HG03025 (cell line): ENCODE measurements around the gene SARDH.
"Not testable (repeated sequence)": the region's sequence is repeated elsewhere in the genome, so short reads cannot be mapped to it uniquely, and the experiment has no call there.

Source experiments
- ATAC-seq: cut with Tn5 transposase; IDR thresholded peaks from one replicate; pipeline ENCODE4 v1.9.1; 2021; ENCODE audit warnings: mild to moderate bottlenecking, moderate library complexity; ENCODE audit not compliant: unreplicated experiment, low FRiP score

Gene SARDH

GRCh38 chr9:133638711-133639110 lies 99.4 kb downstream of the SARDH start:
- ATAC-seq: no peak

DNA sequence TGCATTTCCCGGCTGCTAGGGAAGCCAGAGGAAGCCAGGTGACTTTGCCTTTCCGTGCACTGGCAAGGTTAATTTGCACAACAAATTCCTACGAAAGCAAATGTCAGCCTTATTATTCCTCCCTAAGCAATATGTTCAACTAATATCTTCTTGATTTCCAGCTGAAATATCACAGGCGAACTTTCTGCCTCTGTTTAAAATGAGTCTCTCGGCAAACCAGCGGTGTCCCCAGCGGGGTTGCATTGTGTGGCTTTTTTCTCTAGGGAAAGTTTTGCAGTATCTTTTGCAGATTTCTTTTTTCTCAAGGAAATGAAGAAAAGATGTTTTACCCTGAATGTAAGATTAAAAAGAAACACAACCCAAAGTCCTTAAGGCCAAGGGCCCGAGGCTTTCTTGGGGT lies 100.1 kb downstream of the SARDH start:
- no peak for ATAC-seq

DNA sequence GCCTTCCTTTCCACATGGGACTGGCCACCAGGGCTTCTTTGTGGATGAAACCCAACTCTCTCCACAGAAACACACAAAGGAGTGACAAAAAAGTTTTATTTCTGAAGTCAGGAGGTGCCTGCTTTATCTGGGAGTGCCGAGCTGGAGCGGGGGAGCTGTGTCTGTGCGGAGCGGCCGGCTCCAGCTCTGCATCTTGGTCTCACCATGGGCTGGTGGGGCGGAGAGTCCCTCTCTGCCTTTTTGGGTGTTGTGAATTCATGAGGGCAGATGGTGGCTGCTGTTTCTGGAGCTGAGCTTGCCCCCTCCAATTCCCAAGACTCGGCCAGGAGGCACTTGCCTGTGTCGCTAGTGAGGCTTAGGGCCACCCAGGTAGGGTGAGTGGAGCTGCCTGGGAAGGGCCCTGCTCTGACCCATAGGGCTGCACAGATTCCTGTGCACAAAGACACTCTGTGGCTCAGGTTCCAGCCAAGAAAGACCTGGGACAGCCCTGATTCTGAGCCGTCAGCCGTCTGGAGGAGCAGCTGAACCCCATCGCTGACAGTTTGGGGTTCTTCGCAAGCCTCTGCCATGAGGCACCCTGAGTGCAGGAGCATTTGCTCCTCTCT lies 100.6 kb downstream of the SARDH start:
- no peak for ATAC-seq

DNA sequence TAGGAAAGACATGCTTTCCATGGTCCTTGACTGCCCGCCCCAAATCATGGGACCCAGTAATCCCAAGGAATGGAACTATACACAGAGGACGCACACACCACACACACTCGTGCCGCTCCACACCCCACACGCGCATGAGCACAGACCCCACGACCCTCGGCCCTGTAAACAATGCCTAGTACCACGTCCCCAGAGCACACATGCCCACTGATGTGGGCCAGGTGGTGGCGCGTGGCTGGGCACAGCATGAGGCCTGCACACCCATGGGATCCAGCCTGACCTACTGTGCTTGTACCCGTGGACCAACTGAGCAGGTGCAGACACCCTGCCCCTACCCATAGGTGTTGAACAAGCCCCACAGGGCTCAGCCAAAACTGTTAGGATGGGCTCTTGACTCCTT lies 101.2 kb downstream of the SARDH start:
- no peak for ATAC-seq

DNA sequence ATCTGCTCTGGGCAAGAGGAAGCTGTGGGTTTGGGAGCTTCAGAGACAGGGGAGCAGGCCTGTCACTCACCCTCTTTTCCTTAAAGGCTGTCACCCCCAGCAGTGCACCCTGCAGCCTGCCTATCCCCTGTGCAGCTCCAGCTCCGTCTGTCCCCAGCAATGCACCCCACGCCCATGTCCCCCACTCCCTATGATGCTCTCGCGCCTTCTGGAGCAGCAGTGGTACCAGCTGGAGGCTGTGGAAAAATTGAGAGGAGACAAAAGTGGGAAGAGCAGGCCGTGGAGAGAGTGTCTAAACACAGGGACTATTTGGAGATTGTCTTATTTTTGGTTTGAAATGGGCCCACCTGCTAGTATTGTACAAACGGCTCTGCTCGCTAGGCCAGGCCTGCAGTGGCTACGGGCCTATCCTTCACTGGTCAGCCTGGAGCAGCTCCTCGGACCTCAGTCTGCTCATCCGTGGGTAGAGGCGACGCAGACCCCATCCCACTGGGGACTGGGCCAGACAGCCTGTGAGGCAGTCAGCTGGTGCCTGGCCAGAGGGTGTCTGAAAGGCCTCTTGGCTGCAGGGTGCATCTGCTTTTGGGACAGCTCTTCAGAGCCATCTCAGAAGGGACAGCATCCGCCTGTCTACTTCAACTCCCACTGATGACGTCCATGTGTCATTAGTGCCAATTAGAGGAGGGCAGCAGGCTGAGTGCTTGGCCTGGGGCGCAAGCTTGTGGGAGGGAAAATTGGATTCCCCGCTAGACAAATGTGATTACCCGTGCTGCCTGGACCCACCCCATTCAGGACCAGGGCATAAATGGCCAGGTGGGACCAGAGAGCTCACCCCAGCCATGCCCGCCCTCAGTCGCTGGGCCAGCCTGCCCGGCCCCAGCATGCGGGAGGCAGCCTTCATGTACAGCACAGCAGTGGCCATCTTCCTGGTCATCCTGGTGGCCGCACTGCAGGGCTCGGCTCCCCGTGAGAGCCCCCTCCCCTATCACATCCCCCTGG lies 102.3 kb downstream of the SARDH start, which contains the start of gene DBH:
TSS of gene DBH (plus strand) at position 831 of the 999 bp plus-strand sequence. CDS start at position 840, 9 bp downstream.
- no peak for ATAC-seq

DNA sequence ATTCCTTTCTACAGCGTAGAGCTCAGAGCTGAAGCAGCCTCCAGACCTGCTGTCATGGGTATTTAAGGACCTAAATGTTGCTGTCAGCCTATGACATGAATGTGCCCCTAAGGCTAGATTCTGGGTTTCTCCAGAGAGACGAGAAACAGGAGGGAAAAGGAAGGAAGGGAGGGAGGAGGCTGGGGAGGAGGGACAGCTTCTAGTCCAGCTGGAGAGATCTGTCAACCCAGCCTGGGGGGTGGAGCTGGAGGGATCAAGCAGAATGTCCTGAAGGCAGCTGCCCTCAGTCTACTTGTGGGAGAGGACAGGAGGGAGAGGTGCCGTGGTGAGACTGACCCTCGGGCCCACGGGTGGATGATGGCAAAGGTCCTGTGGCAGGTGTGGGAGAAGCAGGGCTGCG lies 103.1 kb downstream of the SARDH start:
- ATAC-seq: no peak

DNA sequence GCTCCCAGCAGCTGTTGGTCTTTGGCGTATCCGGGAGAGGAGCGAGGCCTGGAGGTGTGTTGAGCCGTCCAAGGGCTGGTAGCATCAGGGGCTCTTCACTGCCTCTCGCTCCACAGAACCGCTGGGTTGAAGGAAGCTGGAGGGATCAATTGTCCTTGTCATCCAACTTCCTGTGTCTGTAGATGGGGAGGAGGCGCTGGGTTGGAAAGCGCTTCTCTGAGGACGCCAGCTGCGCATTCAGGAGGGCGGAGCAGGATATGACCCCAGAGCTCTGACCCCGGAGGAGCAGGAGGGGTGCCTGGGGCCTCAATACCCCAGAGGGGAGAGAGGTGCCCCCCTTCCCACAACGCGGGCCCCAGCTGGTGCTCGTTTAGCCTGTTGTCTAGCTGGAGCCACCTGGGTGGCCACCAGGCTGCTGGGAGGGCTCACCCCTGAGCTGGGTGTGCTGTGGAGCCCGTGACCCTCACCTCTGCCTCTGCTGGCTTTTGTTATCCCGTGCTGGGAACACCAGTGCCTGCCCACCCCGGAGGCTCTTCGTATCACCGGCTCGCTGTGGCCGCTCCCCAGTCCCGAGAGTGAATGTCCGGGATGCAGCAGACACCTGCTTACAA lies 104.0 kb downstream of the SARDH start:
- no peak for ATAC-seq

DNA sequence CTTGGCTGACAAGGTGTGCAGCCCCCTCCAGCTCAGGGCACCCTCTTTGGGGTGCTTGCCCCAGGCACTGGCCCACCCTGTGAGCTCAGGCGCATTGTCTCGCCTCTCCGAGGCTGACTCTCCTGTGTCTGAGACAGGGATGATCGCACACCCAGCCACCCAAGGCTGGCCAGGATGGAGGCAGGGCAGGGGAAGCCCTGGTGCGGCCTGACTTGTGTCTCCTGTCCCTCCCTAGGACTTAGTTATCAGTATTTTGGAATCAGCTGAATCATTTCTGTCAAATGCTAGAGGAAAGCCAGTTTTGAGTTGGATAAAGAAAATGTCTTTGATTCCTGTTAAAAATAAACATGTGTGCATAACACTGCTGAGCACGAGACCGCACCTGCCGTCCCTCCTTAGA lies 104.5 kb downstream of the SARDH start:
- no peak for ATAC-seq

DNA sequence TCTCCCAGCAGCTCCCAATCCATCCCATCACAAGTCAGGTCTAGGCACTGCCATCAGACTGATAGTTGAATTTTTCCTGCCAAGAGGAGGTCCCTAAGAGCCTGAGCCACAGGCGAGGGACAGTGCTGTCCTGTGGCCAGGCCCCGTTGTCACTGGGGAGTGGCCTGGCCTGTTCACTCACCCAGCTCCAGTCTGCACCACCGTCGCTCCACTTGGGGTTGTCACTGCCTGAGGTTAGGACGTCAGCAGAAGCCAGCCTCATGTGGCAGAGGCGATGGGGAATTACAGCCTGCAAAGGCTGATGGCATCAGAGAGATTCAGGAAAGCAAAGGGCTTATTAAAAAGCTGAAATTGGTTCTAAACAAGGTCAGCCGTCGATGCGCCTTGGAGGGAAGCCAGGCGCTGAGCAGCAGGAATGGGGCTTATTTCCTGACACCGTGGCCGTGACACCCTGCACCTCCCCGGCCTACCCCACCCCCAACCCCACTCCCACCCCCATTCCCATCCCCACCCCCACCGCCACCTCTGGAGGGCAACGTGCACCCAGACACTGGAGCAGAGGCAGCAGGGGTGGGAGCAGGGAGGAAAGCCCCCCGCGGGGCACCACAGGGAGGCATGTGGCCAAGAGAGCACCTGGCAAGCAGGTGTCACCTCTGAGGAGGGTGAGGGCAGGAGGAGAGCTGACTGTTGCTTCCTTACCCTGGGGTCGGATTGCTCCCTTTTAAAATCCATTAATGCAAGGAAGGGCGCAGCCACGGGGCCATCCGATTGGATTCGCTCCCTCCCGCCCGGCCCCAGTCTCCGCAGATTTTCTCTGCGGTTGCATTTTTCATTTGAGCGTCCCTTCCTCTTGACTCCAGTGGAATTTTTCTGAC lies 105.1 kb downstream of the SARDH start:
- ATAC-seq: no peak

DNA sequence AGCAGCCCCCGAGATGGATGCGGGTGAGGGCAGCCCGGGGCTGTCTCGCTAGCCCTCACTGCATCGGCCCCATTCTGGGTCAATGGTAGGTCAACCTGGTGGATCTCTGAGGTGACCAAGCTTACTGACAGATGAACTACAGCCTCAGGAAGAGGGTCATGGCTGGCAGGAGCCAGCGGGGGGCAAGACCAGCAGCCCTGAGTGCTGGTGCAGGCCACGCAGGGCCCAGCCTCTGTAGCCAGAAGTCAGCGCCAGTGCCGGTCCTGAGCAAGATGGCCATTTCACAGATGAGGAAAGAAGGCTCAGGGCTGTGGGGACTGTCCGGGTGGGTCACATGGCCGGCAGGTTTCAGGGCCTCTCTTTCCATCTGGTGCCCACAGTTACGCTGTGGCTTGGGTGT lies 107.0 kb downstream of the SARDH start:
- no peak for ATAC-seq

DNA sequence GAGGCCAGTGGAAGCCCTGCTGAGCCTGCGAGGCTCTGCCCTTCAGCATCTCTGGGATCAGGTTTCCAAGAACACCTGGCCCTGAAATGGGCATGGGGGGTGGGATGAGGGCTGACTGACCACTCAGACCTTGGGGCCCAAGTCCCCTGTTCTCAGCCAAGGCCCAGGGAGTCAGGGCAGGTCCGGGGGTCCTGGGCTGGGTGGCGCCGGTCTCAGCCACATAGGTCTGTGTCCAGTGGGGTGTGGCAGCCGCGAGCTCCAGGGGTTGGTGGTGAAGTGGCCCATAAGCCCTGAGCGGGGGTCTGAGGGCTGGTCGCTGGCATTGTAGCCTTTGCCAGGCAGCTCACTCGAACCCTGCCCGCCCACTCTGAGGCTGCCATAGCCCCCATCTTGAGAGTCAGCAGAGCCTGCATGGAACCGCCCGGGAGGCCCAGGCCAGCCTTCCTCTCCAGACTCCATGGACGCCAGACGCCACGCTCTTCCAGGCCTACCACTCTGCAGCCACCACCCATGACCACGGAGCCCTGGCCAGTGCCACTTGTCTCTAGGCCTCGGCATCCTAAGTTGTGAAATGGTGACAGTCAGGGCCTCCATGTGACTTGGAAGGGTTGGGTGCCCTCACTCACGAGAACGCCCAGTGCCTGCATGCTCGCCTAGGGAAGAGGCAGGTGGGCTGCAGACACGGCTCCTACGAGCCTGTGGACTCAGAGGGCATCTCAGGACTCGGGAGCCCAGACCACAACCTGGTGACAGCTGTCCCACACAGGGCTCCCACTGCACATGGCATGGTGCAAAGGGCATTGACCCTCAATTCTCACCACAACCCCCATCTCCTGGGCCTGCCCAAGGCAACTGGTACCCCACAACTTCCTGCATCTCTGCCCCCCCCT lies 108.7 kb downstream of the SARDH start:
- ATAC-seq: no peak

- no peak for ATAC-seq
These were observed 109.4 kb downstream of the SARDH start for GRCh38 chr9:133628766-133629165.

- no peak for ATAC-seq
These were observed 110.8 kb downstream of the SARDH start for GRCh38 chr9:133627341-133627740.

- ATAC-seq: not testable (repeated sequence)
These were observed 112.1 kb downstream of the SARDH start for GRCh38 chr9:133626008-133626407.

GRCh38 chr9:133622555-133622954 lies 115.6 kb downstream of the SARDH start:
- ATAC-seq: no peak

- no peak for ATAC-seq
These were observed 116.4 kb downstream of the SARDH start for GRCh38 chr9:133621725-133622267.

GRCh38 chr9:133619791-133620190 lies 118.4 kb downstream of the SARDH start:
- no peak for ATAC-seq

DNA sequence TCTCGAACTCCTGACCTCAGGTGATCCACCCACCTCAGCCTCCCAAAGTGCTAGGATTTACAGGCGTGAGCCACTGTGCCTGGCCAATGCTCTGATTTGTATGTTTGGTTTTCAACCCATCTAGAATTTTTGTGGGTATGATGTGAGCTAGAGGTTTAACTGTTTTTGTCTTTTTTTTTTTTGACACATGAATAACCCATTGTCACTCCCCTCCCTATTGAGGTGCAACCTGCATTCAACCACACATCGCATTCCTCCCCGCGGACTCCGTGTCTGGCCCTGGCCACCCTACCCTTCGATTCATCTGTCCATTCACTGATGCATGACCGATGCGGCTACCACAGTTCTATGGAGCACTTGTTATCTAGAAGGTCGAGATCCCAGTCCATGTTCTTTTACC lies 119.4 kb downstream of the SARDH start:
- no peak for ATAC-seq
